GM23338 (cell line): ENCODE data around the gene HEPACAM. TPM values are rescaled to one million over a fixed set of nuclear protein-coding genes. Genes with fewer than 3 reads are reported as not detected.

Experiments
- ATAC-seq: fragments of 200-7000 bp; cut with Tn5 transposase; 3 replicates; pipeline ENCODE4 v1.9.1; 2020
- DNase-seq: peaks from one replicate; pipeline ENCODE4 v3.0.0-alpha.2; 2015; ENCODE audit warnings: low spot score
- H2AFZ ChIP-seq: fragments of 200-600 bp; sonication (generic); 2 replicates; pipeline ENCODE4 v1.8.0; 2016; ENCODE audit warnings: antibody characterized with exemption, mild to moderate bottlenecking, moderate library complexity
- H3F3A ChIP-seq: fragments of 200-600 bp; sonication (generic); replicated peaks from 2 replicates; pipeline ENCODE4 v1.8.0; 2017; ENCODE audit warnings: antibody characterized with exemption, mixed run types, low read depth
- H3K27ac ChIP-seq: fragments of 200-600 bp; sonication (generic); 2 replicates; pipeline ENCODE4 v1.6.1; 2016; ENCODE audit warnings: low read depth
- H3K27me3 ChIP-seq: fragments of 200-600 bp; sonication (generic); 2 replicates; pipeline ENCODE4 v1.8.0; 2016; ENCODE audit warnings: mild to moderate bottlenecking, mixed run types, moderate library complexity; ENCODE audit not compliant: insufficient read depth
- H3K36me3 ChIP-seq: fragments of 200-600 bp; sonication (generic); 2 replicates; pipeline ENCODE4 v1.8.0; 2016; ENCODE audit warnings: mild to moderate bottlenecking; ENCODE audit not compliant: insufficient read depth
- H3K4me1 ChIP-seq: fragments of 200-600 bp; sonication (generic); 2 replicates; pipeline ENCODE4 v1.8.0; 2016; ENCODE audit warnings: mild to moderate bottlenecking, moderate library complexity; ENCODE audit not compliant: insufficient read depth
- H3K4me2 ChIP-seq: fragments of 200-600 bp; sonication (generic); 2 replicates; pipeline ENCODE4 v1.7.1; 2017; ENCODE audit warnings: mixed run types
- H3K4me3 ChIP-seq: fragments of 200-600 bp; sonication (generic); 2 replicates; pipeline ENCODE4 v1.6.1; 2016; ENCODE audit warnings: mixed run types
- H3K79me2 ChIP-seq: fragments of 200-600 bp; sonication (generic); replicated peaks from 2 replicates; pipeline ENCODE4 v1.8.0; 2017; ENCODE audit warnings: mild to moderate bottlenecking; ENCODE audit not compliant: insufficient read depth
- H3K9me2 ChIP-seq: fragments of 200-600 bp; sonication (generic); 2 replicates; pipeline ENCODE4 v1.8.0; 2017; ENCODE audit not compliant: insufficient read depth
- H4K20me1 ChIP-seq: fragments of 200-600 bp; sonication (generic); replicated peaks from 2 replicates; pipeline ENCODE4 v1.8.0; 2017; ENCODE audit warnings: mild to moderate bottlenecking; ENCODE audit not compliant: insufficient read depth
- H3K27ac Mint-ChIP-seq: 2 replicates; pipeline ENCODE4 v1.8.0; 2020; ENCODE audit warnings: inconsistent platforms, mild to moderate bottlenecking, moderate library complexity, mixed read lengths
- H3K27me3 Mint-ChIP-seq: 3 replicates; pipeline ENCODE4 v1.8.0; 2022; ENCODE audit warnings: low read depth, mild to moderate bottlenecking, moderate library complexity, mixed read lengths, inconsistent platforms; ENCODE audit not compliant: insufficient read depth, poor library complexity
- H3K36me3 Mint-ChIP-seq: 3 replicates; pipeline ENCODE4 v1.8.0; 2021; ENCODE audit warnings: low read depth, mild to moderate bottlenecking, inconsistent platforms, moderate library complexity, mixed read lengths
- H3K4me1 Mint-ChIP-seq: 3 replicates; pipeline ENCODE4 v1.8.0; 2020; ENCODE audit warnings: mild to moderate bottlenecking, inconsistent platforms, mixed read lengths
- H3K4me3 Mint-ChIP-seq: 3 replicates; pipeline ENCODE4 v1.8.0; 2021; ENCODE audit warnings: moderate library complexity, mild to moderate bottlenecking, inconsistent platforms, mixed read lengths
- H3K9me3 Mint-ChIP-seq: 3 replicates; pipeline ENCODE4 v1.8.0; 2020; ENCODE audit warnings: moderate library complexity, mild to moderate bottlenecking, inconsistent platforms, mixed read lengths
- CREB1 ChIP-seq: fragments of 250-450 bp; sonication (Bioruptor Pico); IDR thresholded peaks from 2 replicates; pipeline ENCODE4 v1.5.0; 2020; ENCODE audit warnings: low read depth, mild to moderate bottlenecking, moderate library complexity
- EZH2 ChIP-seq: fragments of 200-600 bp; sonication (generic); IDR thresholded peaks from one replicate; pipeline ENCODE4 v1.8.0; 2017; ENCODE audit warnings: antibody characterized with exemption, mild to moderate bottlenecking, low read depth; ENCODE audit not compliant: unreplicated experiment
- EZH2phosphoT487 ChIP-seq: fragments of 200-600 bp; sonication (generic); IDR thresholded peaks from one replicate; pipeline ENCODE4 v1.8.1; 2018; ENCODE audit warnings: antibody characterized with exemption; ENCODE audit not compliant: unreplicated experiment
- JUNB ChIP-seq: IDR thresholded peaks from one replicate; pipeline ENCODE4 v1.6.1; 2016; ENCODE audit warnings: antibody characterized with exemption; ENCODE audit not compliant: unreplicated experiment
- NANOG ChIP-seq: IDR thresholded peaks from 2 replicates; pipeline ENCODE4 v1.6.1; 2016; ENCODE audit warnings: antibody characterized with exemption, borderline replicate concordance
- POLR2AphosphoS5 ChIP-seq: IDR thresholded peaks from 2 replicates; pipeline ENCODE4 v1.6.1; 2016; ENCODE audit warnings: antibody characterized with exemption, low read depth
- STAT1 ChIP-seq: IDR thresholded peaks from one replicate; pipeline ENCODE4 v1.6.1; 2016; ENCODE audit warnings: antibody characterized with exemption; ENCODE audit not compliant: unreplicated experiment
- ZNF114 ChIP-seq: fragments of 250-450 bp; sonication (Bioruptor Pico); IDR thresholded peaks from 2 replicates; pipeline ENCODE4 v1.5.0; 2020; ENCODE audit warnings: mild to moderate bottlenecking, moderate library complexity
- ZNF331 ChIP-seq: fragments of 250-450 bp; sonication (Bioruptor Pico); IDR thresholded peaks from 2 replicates; pipeline ENCODE4 v1.5.0; 2020; ENCODE audit warnings: low read depth, mild to moderate bottlenecking, moderate library complexity
- polyA plus RNA-seq: library from polyadenylated mRNA; unstranded; fragments of >200 nt; fragmentation: Nextera tagmentation; extraction: Ambion mirVana; gene quantifications from 2 replicates; pipeline ENCODE4 v1.2.1, GENCODE V29; 2016
- total RNA-seq: library from RNA; depleted of rRNA; stranded (reverse); fragments of >200 nt; shearing (Covaris generic); gene quantifications from 2 replicates; pipeline ENCODE4 v1.2.3, GENCODE V29; 2014
- TF ChIP-seq, protein P1 (sequence below): fragments of 250-450 bp; sonication (Bioruptor Pico); IDR thresholded peaks from 2 replicates; pipeline ENCODE4 v1.5.0; 2020; ENCODE audit warnings: mild to moderate bottlenecking, moderate library complexity
- TF ChIP-seq, protein P2 (sequence below): IDR thresholded peaks from one replicate; pipeline ENCODE4 v1.6.1; 2018; ENCODE audit warnings: antibody characterized with exemption; ENCODE audit not compliant: unreplicated experiment
- TF ChIP-seq, protein P3 (sequence below), 2 experiments: fragments of 200-600 bp in 1 of 2; sonication (generic) in 1 of 2; conservative IDR thresholded peaks; 2 replicates each; pipeline versions ENCODE4 v1.5.1 to v1.6.1; 2016 to 2017; ENCODE audit warnings: antibody characterized with exemption in 2 of 2, low read depth in 2 of 2, mild to moderate bottlenecking in 2 of 2, moderate library complexity in 1 of 2
- TF ChIP-seq, protein P4 (sequence below): IDR thresholded peaks from 2 replicates; pipeline ENCODE4 v1.6.1; 2016; ENCODE audit warnings: antibody characterized with exemption

The HEPACAM gene
- total and polyA plus RNA-seq, 2 experiments from 2014 or later = 0.17 TPM; not detected in 1

DNA sequence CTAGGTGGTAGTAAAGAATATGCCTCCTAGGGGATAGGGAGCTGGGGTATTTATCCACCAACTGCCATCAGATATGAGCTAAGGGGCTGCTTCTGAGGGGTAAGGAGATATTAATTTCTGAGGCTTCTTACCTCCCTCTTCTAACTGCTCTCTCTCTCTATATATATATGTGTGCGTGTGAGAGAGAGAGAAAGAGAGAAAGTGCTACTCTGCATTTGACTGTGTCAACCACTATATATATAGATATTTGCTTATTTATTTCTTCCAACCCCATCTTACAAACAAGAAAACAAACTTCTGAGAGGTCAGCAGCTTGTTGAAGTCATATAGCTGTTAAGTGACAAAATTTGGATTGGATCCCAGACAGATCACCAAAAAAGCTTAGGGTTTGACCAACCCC is 5.9 kb upstream of the HEPACAM start:
- Histone ChIP-seq H3K4me2 (no peak overlapping the region), H3K79me2 (no peaks in the 10 kb centered on the region), H2AFZ (no peak overlapping the region), H4K20me1 (no peaks in the 10 kb centered on the region), H3K4me1 (no peaks in the 10 kb centered on the region), H3K27me3 (peaks cover 4% of the 10 kb centered on the region; the same call in 1 of the 2 replicates), H3K4me3 (no peak overlapping the region), H3K36me3 (no peaks in the 10 kb centered on the region), H3F3A (no peaks in the 10 kb centered on the region), H3K9me2 (no peaks in the 10 kb centered on the region), H3K27ac (no peak overlapping the region)
- Mint-ChIP-seq H3K4me3 (no peak overlapping the region), H3K36me3 (no peaks in the 10 kb centered on the region), H3K27me3 (peaks cover 3% of the 10 kb centered on the region), H3K4me1 (no peaks in the 10 kb centered on the region), H3K9me3 (no peaks in the 10 kb centered on the region), H3K27ac (no peak overlapping the region)
- no peak for ATAC-seq
- TF ChIP-seq JUNB (no peak), CREB1 (CRISPR knock-in tag) (no peak), EZH2 (no peak), EZH2phosphoT487 (no peak), POLR2AphosphoS5 (no peak), ZNF114 (no peak), ZNF331 (CRISPR knock-in tag) (no peak), NANOG (no peak), STAT1 (no peak)
- TF ChIP-seq, protein P1, sequence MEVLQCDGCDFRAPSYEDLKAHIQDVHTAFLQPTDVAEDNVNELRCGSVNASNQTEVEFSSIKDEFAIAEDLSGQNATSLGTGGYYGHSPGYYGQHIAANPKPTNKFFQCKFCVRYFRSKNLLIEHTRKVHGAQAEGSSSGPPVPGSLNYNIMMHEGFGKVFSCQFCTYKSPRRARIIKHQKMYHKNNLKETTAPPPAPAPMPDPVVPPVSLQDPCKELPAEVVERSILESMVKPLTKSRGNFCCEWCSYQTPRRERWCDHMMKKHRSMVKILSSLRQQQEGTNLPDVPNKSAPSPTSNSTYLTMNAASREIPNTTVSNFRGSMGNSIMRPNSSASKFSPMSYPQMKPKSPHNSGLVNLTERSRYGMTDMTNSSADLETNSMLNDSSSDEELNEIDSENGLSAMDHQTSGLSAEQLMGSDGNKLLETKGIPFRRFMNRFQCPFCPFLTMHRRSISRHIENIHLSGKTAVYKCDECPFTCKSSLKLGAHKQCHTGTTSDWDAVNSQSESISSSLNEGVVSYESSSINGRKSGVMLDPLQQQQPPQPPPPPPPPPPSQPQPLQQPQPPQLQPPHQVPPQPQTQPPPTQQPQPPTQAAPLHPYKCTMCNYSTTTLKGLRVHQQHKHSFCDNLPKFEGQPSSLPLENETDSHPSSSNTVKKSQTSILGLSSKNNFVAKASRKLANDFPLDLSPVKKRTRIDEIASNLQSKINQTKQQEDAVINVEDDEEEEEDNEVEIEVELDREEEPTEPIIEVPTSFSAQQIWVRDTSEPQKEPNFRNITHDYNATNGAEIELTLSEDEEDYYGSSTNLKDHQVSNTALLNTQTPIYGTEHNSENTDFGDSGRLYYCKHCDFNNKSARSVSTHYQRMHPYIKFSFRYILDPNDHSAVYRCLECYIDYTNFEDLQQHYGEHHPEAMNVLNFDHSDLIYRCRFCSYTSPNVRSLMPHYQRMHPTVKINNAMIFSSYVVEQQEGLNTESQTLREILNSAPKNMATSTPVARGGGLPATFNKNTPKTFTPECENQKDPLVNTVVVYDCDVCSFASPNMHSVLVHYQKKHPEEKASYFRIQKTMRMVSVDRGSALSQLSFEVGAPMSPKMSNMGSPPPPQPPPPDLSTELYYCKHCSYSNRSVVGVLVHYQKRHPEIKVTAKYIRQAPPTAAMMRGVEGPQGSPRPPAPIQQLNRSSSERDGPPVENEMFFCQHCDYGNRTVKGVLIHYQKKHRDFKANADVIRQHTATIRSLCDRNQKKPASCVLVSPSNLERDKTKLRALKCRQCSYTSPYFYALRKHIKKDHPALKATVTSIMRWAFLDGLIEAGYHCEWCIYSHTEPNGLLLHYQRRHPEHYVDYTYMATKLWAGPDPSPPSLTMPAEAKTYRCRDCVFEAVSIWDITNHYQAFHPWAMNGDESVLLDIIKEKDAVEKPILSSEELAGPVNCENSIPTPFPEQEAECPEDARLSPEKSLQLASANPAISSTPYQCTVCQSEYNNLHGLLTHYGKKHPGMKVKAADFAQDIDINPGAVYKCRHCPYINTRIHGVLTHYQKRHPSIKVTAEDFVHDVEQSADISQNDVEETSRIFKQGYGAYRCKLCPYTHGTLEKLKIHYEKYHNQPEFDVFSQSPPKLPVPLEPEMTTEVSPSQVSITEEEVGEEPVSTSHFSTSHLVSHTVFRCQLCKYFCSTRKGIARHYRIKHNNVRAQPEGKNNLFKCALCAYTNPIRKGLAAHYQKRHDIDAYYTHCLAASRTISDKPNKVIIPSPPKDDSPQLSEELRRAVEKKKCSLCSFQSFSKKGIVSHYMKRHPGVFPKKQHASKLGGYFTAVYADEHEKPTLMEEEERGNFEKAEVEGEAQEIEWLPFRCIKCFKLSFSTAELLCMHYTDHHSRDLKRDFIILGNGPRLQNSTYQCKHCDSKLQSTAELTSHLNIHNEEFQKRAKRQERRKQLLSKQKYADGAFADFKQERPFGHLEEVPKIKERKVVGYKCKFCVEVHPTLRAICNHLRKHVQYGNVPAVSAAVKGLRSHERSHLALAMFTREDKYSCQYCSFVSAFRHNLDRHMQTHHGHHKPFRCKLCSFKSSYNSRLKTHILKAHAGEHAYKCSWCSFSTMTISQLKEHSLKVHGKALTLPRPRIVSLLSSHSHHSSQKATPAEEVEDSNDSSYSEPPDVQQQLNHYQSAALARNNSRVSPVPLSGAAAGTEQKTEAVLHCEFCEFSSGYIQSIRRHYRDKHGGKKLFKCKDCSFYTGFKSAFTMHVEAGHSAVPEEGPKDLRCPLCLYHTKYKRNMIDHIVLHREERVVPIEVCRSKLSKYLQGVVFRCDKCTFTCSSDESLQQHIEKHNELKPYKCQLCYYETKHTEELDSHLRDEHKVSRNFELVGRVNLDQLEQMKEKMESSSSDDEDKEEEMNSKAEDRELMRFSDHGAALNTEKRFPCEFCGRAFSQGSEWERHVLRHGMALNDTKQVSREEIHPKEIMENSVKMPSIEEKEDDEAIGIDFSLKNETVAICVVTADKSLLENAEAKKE (CRISPR knock-in tag) = no peak
- TF ChIP-seq, protein P2, sequence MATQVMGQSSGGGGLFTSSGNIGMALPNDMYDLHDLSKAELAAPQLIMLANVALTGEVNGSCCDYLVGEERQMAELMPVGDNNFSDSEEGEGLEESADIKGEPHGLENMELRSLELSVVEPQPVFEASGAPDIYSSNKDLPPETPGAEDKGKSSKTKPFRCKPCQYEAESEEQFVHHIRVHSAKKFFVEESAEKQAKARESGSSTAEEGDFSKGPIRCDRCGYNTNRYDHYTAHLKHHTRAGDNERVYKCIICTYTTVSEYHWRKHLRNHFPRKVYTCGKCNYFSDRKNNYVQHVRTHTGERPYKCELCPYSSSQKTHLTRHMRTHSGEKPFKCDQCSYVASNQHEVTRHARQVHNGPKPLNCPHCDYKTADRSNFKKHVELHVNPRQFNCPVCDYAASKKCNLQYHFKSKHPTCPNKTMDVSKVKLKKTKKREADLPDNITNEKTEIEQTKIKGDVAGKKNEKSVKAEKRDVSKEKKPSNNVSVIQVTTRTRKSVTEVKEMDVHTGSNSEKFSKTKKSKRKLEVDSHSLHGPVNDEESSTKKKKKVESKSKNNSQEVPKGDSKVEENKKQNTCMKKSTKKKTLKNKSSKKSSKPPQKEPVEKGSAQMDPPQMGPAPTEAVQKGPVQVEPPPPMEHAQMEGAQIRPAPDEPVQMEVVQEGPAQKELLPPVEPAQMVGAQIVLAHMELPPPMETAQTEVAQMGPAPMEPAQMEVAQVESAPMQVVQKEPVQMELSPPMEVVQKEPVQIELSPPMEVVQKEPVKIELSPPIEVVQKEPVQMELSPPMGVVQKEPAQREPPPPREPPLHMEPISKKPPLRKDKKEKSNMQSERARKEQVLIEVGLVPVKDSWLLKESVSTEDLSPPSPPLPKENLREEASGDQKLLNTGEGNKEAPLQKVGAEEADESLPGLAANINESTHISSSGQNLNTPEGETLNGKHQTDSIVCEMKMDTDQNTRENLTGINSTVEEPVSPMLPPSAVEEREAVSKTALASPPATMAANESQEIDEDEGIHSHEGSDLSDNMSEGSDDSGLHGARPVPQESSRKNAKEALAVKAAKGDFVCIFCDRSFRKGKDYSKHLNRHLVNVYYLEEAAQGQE = no peak
- TF ChIP-seq, protein P3, sequence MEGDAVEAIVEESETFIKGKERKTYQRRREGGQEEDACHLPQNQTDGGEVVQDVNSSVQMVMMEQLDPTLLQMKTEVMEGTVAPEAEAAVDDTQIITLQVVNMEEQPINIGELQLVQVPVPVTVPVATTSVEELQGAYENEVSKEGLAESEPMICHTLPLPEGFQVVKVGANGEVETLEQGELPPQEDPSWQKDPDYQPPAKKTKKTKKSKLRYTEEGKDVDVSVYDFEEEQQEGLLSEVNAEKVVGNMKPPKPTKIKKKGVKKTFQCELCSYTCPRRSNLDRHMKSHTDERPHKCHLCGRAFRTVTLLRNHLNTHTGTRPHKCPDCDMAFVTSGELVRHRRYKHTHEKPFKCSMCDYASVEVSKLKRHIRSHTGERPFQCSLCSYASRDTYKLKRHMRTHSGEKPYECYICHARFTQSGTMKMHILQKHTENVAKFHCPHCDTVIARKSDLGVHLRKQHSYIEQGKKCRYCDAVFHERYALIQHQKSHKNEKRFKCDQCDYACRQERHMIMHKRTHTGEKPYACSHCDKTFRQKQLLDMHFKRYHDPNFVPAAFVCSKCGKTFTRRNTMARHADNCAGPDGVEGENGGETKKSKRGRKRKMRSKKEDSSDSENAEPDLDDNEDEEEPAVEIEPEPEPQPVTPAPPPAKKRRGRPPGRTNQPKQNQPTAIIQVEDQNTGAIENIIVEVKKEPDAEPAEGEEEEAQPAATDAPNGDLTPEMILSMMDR (conservative IDR thresholded peaks at IDR 0.05; ENCODE audit: low read depth in 2 of 2) = no peak
- TF ChIP-seq, protein P4, sequence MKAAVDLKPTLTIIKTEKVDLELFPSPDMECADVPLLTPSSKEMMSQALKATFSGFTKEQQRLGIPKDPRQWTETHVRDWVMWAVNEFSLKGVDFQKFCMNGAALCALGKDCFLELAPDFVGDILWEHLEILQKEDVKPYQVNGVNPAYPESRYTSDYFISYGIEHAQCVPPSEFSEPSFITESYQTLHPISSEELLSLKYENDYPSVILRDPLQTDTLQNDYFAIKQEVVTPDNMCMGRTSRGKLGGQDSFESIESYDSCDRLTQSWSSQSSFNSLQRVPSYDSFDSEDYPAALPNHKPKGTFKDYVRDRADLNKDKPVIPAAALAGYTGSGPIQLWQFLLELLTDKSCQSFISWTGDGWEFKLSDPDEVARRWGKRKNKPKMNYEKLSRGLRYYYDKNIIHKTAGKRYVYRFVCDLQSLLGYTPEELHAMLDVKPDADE = no peak
- DNase-seq = no peak
